ENCODE measurements around the gene KRT37.

The KRT37 gene

GRCh38 chr17:41377546-41377945 lies 46.8 kb downstream of the KRT37 start:
- no peaks in the 10 kb centered on the region for H3K27me3 ChIP-seq (ENCODE audit: insufficient read depth, low read depth)
- H4K20me1 ChIP-seq (ENCODE audit: insufficient read depth), result no peaks in the 10 kb centered on the region
- H3K79me2 ChIP-seq (ENCODE audit: insufficient read depth, low read depth), result no peaks in the 10 kb centered on the region
- no peaks in the 10 kb centered on the region for H3K36me3 ChIP-seq (ENCODE audit: insufficient read depth)
- no peak overlapping the region for H2AFZ ChIP-seq (ENCODE audit: low read depth)
- no peak for TF ChIP-seq CTCF (conservative IDR thresholded peaks at IDR 0.05; ENCODE audit: low read depth, low read length)
- no peak overlapping the region for H3K27ac ChIP-seq
- H3K9ac ChIP-seq, result no peak overlapping the region
- no peak overlapping the region for H3K4me3 ChIP-seq (IDR thresholded peaks at IDR 0.05; ENCODE audit: insufficient read depth, low read depth, low read length)
- no peak overlapping the region for H3K4me2 ChIP-seq
- H3K4me1 ChIP-seq (ENCODE audit: low read depth, poor library complexity, severe bottlenecking), result no peaks in the 10 kb centered on the region
